K562 (cell line): ENCODE results near the gene ME3. TPM values are rescaled to one million over a fixed set of nuclear protein-coding genes. Genes with fewer than 3 reads are reported as not detected.

ENCODE experiments used
- BACH1 ChIP-seq: fragments of 200-800 bp; sonication (Bioruptor generic); IDR thresholded peaks from 2 replicates; pipeline ENCODE4 v1.6.1; 2016; ENCODE audit warnings: missing genetic modification characterization, missing compliant biosample characterization
- ELF2 ChIP-seq: fragments of 250-450 bp; sonication (Bioruptor Pico); IDR thresholded peaks from 2 replicates; pipeline ENCODE4 v1.5.0; 2021; ENCODE audit warnings: mild to moderate bottlenecking
- ETV1 ChIP-seq: fragments of 450-650 bp; conservative IDR thresholded peaks from 2 replicates; pipeline ENCODE4 v1.6.1; 2016; ENCODE audit warnings: missing genetic modification characterization, control low read depth, low read depth, missing compliant biosample characterization
- FOXA3 ChIP-seq, 2 experiments: fragments of 450-650 bp in 1 of 2; sonication (generic) in 1 of 2; formaldehyde crosslinking; IDR thresholded peaks in 1 of 2; conservative IDR thresholded peaks in 1 of 2; 2 replicates each; pipeline versions ENCODE4 v1.4.0 to v1.8.0; 2020 to 2022; ENCODE audit warnings: mild to moderate bottlenecking in 2 of 2, missing genetic modification reagents in 1 of 2
- MAFF ChIP-seq: IDR thresholded peaks from 2 replicates; pipeline ENCODE4 v1.6.1; 2012; ENCODE audit warnings: low read length, improper control_type of control experiment
- MAFG ChIP-seq: fragments of 450-650 bp; conservative IDR thresholded peaks from 2 replicates; pipeline ENCODE4 v1.6.1; 2016; ENCODE audit warnings: missing genetic modification characterization, missing compliant biosample characterization
- MEIS2 ChIP-seq: fragments of 450-650 bp; IDR thresholded peaks from 2 replicates; pipeline ENCODE4 v1.6.1; 2014; ENCODE audit warnings: mild to moderate bottlenecking; ENCODE audit not compliant: partially characterized antibody
- NR2F6 ChIP-seq: fragments of 450-650 bp; formaldehyde crosslinking; IDR thresholded peaks from 2 replicates; pipeline ENCODE4 v1.4.0; 2020; ENCODE audit warnings: mild to moderate bottlenecking
- REST ChIP-seq, 2 experiments: fragments of 450-650 bp; formaldehyde crosslinking in 1 of 2; IDR thresholded peaks; 2 replicates each; pipeline versions ENCODE4 v1.4.0 to v1.6.1; 2014 to 2020; ENCODE audit warnings: mild to moderate bottlenecking in 2 of 2, borderline replicate concordance in 1 of 2, low read depth in 1 of 2
- SMARCE1 ChIP-seq: fragments of 450-650 bp; IDR thresholded peaks from 2 replicates; pipeline ENCODE4 v1.7.1; 2016; ENCODE audit warnings: mild to moderate bottlenecking
- SPI1 ChIP-seq: IDR thresholded peaks from 2 replicates; pipeline ENCODE4 v1.6.1; 2011; ENCODE audit warnings: low read depth, low read length, control low read depth, borderline replicate concordance
- TFE3 ChIP-seq: fragments of 450-650 bp; formaldehyde crosslinking; IDR thresholded peaks from 2 replicates; pipeline ENCODE4 v1.4.0; 2020; ENCODE audit warnings: mild to moderate bottlenecking, mixed read lengths
- polyA plus RNA-seq, 8 experiments: library from polyadenylated mRNA; depleted of rRNA in 4 of 8; stranded (reverse) in 5 of 8; unstranded in 3 of 8; fragments of >200 nt; fragmentation: Nextera tagmentation in 2 of 8; fragmentation: Illumina TruSeq in 1 of 8; extraction: Ambion mirVana in 2 of 8; extraction: Trizol in 1 of 8; gene quantifications; 2 replicates each; pipeline versions ENCODE4 v1.2.1 to v1.2.3, GENCODE V29; 2011 to 2014; ENCODE audit warnings: inconsistent platforms in 1 of 8, missing spikeins in 1 of 8
- total RNA-seq, 7 experiments: library from RNA; depleted of rRNA in 6 of 7; stranded (reverse); fragments of >200 nt in 6 of 7; fragmentation: Illumina TruSeq in 2 of 7; extraction: Trizol in 2 of 7; gene quantifications; 2 replicates each; pipeline versions ENCODE4 v1.2.1 to v1.2.3, GENCODE V29; 2011 to 2021; ENCODE audit warnings: low replicate concordance in 1 of 7
- TF ChIP-seq, protein P1 (sequence below): fragments of 450-650 bp; IDR thresholded peaks from 2 replicates; pipeline ENCODE4 v1.6.1; 2016; ENCODE audit warnings: mild to moderate bottlenecking
- TF ChIP-seq, protein P2 (sequence below): IDR thresholded peaks from 2 replicates; pipeline ENCODE4 v1.6.1; 2014; ENCODE audit warnings: antibody characterized with exemption

Gene ME3
- total and polyA plus RNA-seq, 9 of the 15 experiments (the other 6 are each of a cell fraction or from before 2014, with no cell fraction given), result not detected

- TF ChIP-seq REST (IDR thresholded peaks at IDR 0.05; ENCODE audit: borderline replicate concordance), result peak; percentile 10; the same call in 1 of the 2 replicates
- no peak for TF ChIP-seq REST (CRISPR knock-in tag; IDR thresholded peaks at IDR 0.05; ENCODE audit: low read depth)
- TF ChIP-seq, protein P1, sequence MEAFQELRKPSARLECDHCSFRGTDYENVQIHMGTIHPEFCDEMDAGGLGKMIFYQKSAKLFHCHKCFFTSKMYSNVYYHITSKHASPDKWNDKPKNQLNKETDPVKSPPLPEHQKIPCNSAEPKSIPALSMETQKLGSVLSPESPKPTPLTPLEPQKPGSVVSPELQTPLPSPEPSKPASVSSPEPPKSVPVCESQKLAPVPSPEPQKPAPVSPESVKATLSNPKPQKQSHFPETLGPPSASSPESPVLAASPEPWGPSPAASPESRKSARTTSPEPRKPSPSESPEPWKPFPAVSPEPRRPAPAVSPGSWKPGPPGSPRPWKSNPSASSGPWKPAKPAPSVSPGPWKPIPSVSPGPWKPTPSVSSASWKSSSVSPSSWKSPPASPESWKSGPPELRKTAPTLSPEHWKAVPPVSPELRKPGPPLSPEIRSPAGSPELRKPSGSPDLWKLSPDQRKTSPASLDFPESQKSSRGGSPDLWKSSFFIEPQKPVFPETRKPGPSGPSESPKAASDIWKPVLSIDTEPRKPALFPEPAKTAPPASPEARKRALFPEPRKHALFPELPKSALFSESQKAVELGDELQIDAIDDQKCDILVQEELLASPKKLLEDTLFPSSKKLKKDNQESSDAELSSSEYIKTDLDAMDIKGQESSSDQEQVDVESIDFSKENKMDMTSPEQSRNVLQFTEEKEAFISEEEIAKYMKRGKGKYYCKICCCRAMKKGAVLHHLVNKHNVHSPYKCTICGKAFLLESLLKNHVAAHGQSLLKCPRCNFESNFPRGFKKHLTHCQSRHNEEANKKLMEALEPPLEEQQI, result no peak
- TF ChIP-seq ELF2 (CRISPR knock-in tag), result peak; percentile 33; the same call in 1 of the 2 replicates
- TF ChIP-seq BACH1 (tag), result peak; percentile 65; the same call in 1 of the 2 replicates
- TF ChIP-seq MAFF, result peak; percentile 67; the same call in 1 of the 2 replicates
- 0 out of 2 replicates have a peak, but pooled peaks have one; percentile 10 for TF ChIP-seq ETV1 (tag)
- TF ChIP-seq FOXA3 (CRISPR knock-in tag; conservative IDR thresholded peaks at IDR 0.05 in 1 of 2, IDR thresholded peaks at IDR 0.05 in 1 of 2), result peak in 1 of 2 experiments; percentile 54; a peak in 2 of 4 replicates
- TF ChIP-seq MAFG, result peak; percentile 86
- 0 out of 2 replicates have a peak, but pooled peaks have one; percentile 11 for TF ChIP-seq TFE3
- TF ChIP-seq SMARCE1, result peak; percentile 66; the same call in 1 of the 2 replicates
- TF ChIP-seq NR2F6, result no peak
- peak; percentile 97 for TF ChIP-seq MEIS2
- TF ChIP-seq, protein P2, sequence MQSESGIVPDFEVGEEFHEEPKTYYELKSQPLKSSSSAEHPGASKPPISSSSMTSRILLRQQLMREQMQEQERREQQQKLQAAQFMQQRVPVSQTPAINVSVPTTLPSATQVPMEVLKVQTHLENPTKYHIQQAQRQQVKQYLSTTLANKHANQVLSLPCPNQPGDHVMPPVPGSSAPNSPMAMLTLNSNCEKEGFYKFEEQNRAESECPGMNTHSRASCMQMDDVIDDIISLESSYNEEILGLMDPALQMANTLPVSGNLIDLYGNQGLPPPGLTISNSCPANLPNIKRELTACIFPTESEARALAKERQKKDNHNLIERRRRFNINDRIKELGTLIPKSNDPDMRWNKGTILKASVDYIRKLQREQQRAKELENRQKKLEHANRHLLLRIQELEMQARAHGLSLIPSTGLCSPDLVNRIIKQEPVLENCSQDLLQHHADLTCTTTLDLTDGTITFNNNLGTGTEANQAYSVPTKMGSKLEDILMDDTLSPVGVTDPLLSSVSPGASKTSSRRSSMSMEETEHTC, result peak; percentile 54; the same call in 1 of the 2 replicates
- peak; percentile 62; the same call in 1 of the 2 replicates for TF ChIP-seq SPI1
Measured at GRCh38 chr11:86438685-86439084, 233.7 kb downstream of the ME3 start (continued).
